Measurements from ENCODE around the gene PRSS50. TPM values are rescaled to one million over a fixed set of nuclear protein-coding genes. Genes with fewer than 3 reads are reported as not detected.

Gene PRSS50
- total and polyA plus RNA-seq, 9 donors, result 0.12 to 0.69 (median 0.32) TPM; not detected in 1

DNA sequence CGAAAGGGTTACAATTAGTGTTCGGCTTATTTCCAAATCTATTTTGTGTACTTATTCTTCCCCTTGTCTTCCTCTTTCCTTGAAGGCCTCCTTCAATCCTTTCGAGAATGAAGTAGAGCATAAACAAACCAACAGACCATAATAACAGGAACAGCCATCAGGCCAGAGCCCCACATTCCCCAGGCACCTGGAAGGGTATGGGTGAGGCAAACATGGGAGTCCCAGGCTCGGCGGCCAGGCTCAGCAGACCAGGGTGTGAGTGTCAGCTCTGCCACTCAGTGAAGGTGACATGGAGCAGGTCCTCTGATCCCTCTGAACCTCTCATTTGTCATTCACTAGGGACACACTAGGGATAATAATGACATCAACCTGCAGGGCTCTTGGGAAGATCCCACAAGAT, 38.0 kb downstream of the PRSS50 start:
- Histone ChIP-seq H3K4me1 (ENCODE audit: insufficient read depth) (no peaks in the 10 kb centered on the region), H3K36me3 (no peaks in the 10 kb centered on the region), H3K27me3 (no peaks in the 10 kb centered on the region), H3K9me3 (no peaks in the 10 kb centered on the region), H3K4me3 (no peak overlapping the region), H3K27ac (no peak overlapping the region)
- intact Hi-C loops (cut with DNase I), result no loop called here
- TF ChIP-seq EP300 (IDR thresholded peaks at IDR 0.05), result no peak
- TF ChIP-seq, protein P1, sequence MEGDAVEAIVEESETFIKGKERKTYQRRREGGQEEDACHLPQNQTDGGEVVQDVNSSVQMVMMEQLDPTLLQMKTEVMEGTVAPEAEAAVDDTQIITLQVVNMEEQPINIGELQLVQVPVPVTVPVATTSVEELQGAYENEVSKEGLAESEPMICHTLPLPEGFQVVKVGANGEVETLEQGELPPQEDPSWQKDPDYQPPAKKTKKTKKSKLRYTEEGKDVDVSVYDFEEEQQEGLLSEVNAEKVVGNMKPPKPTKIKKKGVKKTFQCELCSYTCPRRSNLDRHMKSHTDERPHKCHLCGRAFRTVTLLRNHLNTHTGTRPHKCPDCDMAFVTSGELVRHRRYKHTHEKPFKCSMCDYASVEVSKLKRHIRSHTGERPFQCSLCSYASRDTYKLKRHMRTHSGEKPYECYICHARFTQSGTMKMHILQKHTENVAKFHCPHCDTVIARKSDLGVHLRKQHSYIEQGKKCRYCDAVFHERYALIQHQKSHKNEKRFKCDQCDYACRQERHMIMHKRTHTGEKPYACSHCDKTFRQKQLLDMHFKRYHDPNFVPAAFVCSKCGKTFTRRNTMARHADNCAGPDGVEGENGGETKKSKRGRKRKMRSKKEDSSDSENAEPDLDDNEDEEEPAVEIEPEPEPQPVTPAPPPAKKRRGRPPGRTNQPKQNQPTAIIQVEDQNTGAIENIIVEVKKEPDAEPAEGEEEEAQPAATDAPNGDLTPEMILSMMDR (IDR thresholded peaks at IDR 0.05), result no peak
- TF ChIP-seq POLR2A (IDR thresholded peaks at IDR 0.05), result no peak
- 77 to 86% (median 81%) methylated on average over 5 of the region's 5 CpGs for WGBS, 3 donors
- no peak for DNase-seq

- no peak for DNase-seq
- TF ChIP-seq, protein P1 (IDR thresholded peaks at IDR 0.05), result no peak
- TF ChIP-seq POLR2A (IDR thresholded peaks at IDR 0.05), result no peak
- no peak for TF ChIP-seq EP300 (IDR thresholded peaks at IDR 0.05)
- intact Hi-C loops (cut with DNase I), result no loop called here
- Histone ChIP-seq H3K27ac (no peak overlapping the region), H3K4me3 (no peak overlapping the region), H3K9me3 (no peaks in the 10 kb centered on the region), H3K27me3 (no peaks in the 10 kb centered on the region), H3K36me3 (no peaks in the 10 kb centered on the region), H3K4me1 (ENCODE audit: insufficient read depth) (no peaks in the 10 kb centered on the region)
- 88 to 94% (median 90%) methylated on average over 3 to 6 of the region's 6 CpGs for WGBS, 3 donors
Measured at GRCh38 chr3:46678280-46678679, 39.4 kb downstream of the PRSS50 start.

GRCh38 chr3:46677411-46677726, 40.3 kb downstream of the PRSS50 start:
- no peak overlapping the region for H3K4me3 ChIP-seq
- H3K9me3 ChIP-seq, result no peaks in the 10 kb centered on the region
- intact Hi-C loops (cut with DNase I), result no loop called here
- no peak for DNase-seq
- no peaks in the 10 kb centered on the region for H3K36me3 ChIP-seq
- 32 to 45% (median 39%) methylated on average over 6 of the region's 6 CpGs for WGBS, 3 donors
- H3K27ac ChIP-seq, result no peak overlapping the region
- no peaks in the 10 kb centered on the region for H3K4me1 ChIP-seq (ENCODE audit: insufficient read depth)
- TF ChIP-seq POLR2A (IDR thresholded peaks at IDR 0.05), result no peak
- TF ChIP-seq EP300 (IDR thresholded peaks at IDR 0.05), result no peak
- TF ChIP-seq, protein P1 (IDR thresholded peaks at IDR 0.05), result no peak
- no peaks in the 10 kb centered on the region for H3K27me3 ChIP-seq

DNA sequence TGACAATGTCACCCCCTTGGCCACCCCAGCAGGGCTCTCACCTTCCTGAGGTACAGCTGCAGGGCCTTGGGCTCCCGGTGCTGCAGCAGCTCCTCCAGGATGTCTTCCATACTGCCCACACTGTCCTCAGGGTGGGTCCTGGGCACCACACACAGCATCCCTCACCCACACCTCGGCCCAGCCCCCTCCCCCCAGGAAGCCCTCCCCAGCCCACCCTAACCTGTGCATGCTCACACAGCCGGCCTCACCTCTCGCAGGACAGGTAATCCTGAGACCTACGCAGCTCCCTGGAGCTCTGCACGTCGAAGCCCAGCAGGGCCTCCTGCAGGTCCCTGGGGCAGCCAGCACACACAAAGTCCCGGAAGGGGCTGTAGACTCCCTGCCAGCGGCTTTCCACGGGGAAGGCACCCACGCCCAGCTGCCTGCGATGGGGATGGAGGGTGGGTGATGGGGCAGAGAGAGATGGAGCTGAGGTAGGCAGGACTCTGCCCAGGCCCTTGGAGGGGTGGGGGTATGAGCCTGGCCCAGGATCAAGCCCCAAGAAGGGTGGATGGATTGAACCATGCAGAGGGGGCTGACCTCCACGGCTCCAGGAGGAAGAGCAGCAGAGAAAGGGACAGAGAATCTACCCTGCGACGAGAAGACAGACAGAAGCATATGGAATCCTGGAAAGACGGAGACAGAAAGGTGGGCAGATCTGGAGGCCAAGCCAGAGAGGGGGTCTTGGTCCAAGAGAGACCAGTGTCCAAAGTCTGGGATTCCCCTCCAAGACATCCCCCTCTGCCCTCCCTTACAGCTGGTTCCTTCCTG, 40.9 kb downstream of the PRSS50 start:
- 75 to 81% (median 75%) methylated on average over 16 of the region's 16 CpGs for WGBS, 3 donors
- H3K4me1 ChIP-seq (ENCODE audit: insufficient read depth), result no peaks in the 10 kb centered on the region
- no peaks in the 10 kb centered on the region for H3K36me3 ChIP-seq
- H3K4me3 ChIP-seq, result no peak overlapping the region
- TF ChIP-seq POLR2A (IDR thresholded peaks at IDR 0.05) (no peak), EP300 (IDR thresholded peaks at IDR 0.05) (no peak)
- TF ChIP-seq, protein P1 (IDR thresholded peaks at IDR 0.05), result no peak
- intact Hi-C loops (cut with DNase I), result no loop called here
- no peaks in the 10 kb centered on the region for H3K9me3 ChIP-seq
- DNase-seq, result no peak
- no peaks in the 10 kb centered on the region for H3K27me3 ChIP-seq
- no peak overlapping the region for H3K27ac ChIP-seq
